Central memory CD8-positive, alpha-beta T cell (primary cell): ENCODE data around the gene CTNNBL1.
"Not testable (repeated sequence)": the region's sequence is repeated elsewhere in the genome, so short reads cannot be mapped to it uniquely, and the experiment has no call there.

Source experiments
- ATAC-seq: fragments of 150-1000 bp; cut with Tn5 transposase; replicated peaks from 2 replicates; pipeline ENCODE4 v1.10.0; 2022; ENCODE audit warnings: mild to moderate bottlenecking, moderate FRiP score, moderate number of reproducible peaks; ENCODE audit not compliant: poor library complexity, severe bottlenecking; ENCODE audit errors: extremely low read depth
- DNase-seq, 2 donors: peaks; one replicate each; pipeline ENCODE4 v3.0.0; 2021; ENCODE audit warnings: low spot score in 2 of 2
- H3K27ac Mint-ChIP-seq: one replicate; pipeline ENCODE4 v1.8.0; 2022; ENCODE audit warnings: low read depth, mild to moderate bottlenecking, moderate library complexity, mixed read lengths
- H3K27me3 Mint-ChIP-seq: one replicate; pipeline ENCODE4 v1.8.0; 2022; ENCODE audit warnings: mixed read lengths
- H3K36me3 Mint-ChIP-seq: one replicate; pipeline ENCODE4 v1.8.0; 2022; ENCODE audit warnings: mild to moderate bottlenecking, moderate library complexity, mixed read lengths; ENCODE audit not compliant: insufficient read depth
- H3K4me1 Mint-ChIP-seq: one replicate; pipeline ENCODE4 v1.8.0; 2022; ENCODE audit warnings: mixed read lengths
- H3K4me3 Mint-ChIP-seq: one replicate; pipeline ENCODE4 v1.8.0; 2022; ENCODE audit warnings: mild to moderate bottlenecking, moderate library complexity, mixed read lengths
- H3K9me3 Mint-ChIP-seq: one replicate; pipeline ENCODE4 v1.8.0; 2022; ENCODE audit warnings: mixed read lengths

The CTNNBL1 gene

DNA sequence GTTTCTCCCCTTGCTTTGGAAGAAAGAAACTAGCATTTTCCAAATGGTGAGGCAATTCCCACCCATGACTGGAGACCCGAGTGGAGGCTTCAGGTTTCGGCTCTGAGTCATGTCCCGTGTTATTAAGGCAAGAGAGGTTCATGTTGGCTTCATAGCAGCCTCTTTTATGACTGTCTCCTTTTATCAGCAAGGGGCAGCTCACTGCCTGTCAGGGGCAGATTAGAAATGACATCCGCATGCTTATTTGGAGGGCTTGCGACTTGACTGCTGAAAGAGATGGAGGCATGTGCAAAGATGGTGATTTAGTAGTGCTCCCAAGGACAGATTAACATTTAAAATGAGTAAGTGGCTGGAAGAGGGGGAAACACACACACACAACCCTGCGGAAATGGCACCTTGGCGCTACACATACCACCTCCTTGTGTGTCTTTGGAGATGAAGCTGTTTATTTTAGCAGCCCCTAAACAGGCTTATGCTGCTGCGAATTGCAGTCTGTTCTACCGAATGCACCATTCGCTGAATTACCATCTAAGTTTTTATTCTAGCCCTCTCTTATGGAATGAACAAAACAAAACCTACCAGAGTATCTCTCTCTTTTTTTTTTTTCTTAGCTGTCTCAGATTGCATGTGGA lies 157.0 kb downstream of the CTNNBL1 start:
- Mint-ChIP-seq H3K27ac (no peak overlapping the region), H3K9me3 (no peaks in the 10 kb centered on the region), H3K27me3 (no peaks in the 10 kb centered on the region), H3K36me3 (peaks cover 20% of the 10 kb centered on the region), H3K4me3 (no peak overlapping the region), H3K4me1 (no peaks in the 10 kb centered on the region)
- DNase-seq: no peak
- ATAC-seq: no peak

DNA sequence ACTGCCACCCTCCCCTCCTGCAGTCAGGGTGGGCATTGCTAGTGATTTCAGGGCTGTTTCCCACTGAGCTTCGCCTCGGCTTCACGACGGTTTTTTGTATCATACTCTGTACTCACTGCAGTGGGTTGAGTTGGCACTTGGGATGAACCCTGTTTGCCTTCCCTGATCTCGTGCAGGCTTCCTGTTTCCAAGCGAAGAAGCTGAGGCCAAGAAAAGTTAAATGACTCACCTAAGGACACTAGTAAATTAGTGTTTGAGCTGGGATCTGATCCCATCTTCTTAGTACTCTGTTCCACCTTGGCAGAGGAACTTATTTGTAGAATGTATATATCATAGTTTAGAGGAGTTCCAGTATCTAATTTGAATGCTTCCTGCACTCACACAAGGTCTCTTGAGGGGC lies 158.8 kb downstream of the CTNNBL1 start:
- no peak for ATAC-seq
- no peak for DNase-seq

DNA sequence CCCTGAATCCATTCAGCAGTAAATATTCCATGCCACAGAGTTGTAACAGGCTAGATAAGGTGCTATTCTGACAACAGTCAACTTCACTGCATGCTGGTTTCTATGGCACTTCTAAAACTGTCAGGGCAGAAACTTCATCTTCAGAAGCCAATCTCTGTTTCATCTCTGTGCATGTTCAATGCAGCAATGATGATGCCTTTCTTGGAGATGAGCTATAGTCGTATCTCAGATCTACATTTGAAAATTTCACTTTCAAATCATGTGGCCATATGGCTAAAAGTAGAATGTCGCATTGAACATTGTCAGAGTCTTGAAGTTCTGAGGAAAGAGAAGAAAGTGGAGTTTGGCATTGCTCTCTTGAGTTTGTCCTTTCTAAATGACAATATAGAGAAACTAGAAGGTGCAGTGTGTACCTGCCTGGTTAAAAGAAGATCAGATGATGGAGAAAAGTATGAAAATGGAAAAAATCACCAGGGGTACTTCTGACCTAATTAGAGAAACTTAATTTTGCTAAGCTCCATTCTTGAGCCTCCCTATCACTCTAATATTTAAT lies 160.1 kb downstream of the CTNNBL1 start:
- H3K4me1 Mint-ChIP-seq: no peaks in the 10 kb centered on the region
- H3K9me3 Mint-ChIP-seq: no peaks in the 10 kb centered on the region
- H3K27ac Mint-ChIP-seq: no peak overlapping the region
- ATAC-seq (no peak), DNase-seq (no peak)
- peaks cover 12% of the 10 kb centered on the region for H3K36me3 Mint-ChIP-seq
- no peaks in the 10 kb centered on the region for H3K27me3 Mint-ChIP-seq
- H3K4me3 Mint-ChIP-seq: no peak overlapping the region

More for the DNA sequence above, 158.8 kb downstream of the CTNNBL1 start:
- Mint-ChIP-seq H3K9me3 (no peaks in the 10 kb centered on the region), H3K4me3 (no peak overlapping the region), H3K27ac (no peak overlapping the region), H3K27me3 (no peaks in the 10 kb centered on the region), H3K4me1 (no peaks in the 10 kb centered on the region), H3K36me3 (peaks cover 16% of the 10 kb centered on the region)

DNA sequence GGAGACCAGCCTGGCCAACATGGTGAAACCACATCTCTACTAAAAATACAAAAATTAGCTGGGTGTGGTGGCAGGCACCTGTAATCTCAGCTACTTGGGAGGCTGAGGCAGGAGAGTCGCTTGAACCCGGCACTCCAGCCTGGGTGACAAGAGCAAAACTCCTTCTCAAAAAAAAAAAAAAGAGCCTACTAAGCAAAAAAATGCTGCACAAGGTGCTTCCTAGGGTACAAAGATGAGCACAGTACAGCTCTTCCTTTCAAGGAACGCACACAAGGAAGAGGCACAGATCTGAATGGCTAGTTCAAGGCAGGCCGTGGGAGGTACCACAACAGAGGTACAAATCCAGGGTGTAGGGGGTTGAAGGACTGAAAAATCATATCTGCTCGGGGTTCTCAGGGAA lies 162.2 kb downstream of the CTNNBL1 start:
- not testable (repeated sequence) for H3K27me3 Mint-ChIP-seq, H3K4me3 Mint-ChIP-seq, H3K9me3 Mint-ChIP-seq, H3K27ac Mint-ChIP-seq, H3K4me1 Mint-ChIP-seq, DNase-seq, ATAC-seq
- peaks cover 12% of the 10 kb centered on the region for H3K36me3 Mint-ChIP-seq

DNA sequence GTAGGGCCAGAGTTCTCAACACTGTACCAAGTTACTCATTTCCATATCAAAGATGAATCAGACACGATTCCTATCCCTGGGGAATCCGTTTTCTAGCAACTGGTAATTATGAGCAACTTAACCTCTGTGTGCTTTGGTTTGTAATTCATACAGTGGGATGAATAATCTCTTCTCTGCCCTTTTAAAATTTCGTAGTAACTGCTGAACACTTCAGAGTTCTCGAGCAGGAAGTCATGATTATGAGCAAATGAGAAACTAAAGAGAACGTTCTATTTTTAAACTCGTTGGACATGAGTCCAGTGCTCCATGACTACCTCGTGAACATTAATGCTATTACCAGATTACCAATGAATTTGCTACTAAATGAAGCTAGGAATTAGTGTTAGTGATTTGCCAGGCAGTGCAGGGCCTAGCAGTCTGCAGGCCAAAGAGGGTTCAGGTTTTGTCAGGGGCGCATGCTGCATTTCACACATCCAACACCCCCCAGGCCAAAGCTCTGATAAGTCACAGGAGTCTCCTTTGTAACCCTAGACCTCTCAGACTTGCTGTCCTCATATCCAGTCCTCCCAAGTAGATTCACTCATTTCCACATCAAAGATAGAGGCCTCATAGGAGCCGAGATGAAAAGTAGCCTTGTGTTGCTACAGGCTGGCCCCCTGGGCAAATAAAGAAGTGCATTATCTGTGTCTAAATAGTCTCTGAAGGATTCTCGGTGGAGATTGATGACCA lies 163.3 kb downstream of the CTNNBL1 start:
- ATAC-seq: no peak
- DNase-seq: no peak
- Mint-ChIP-seq H3K9me3 (no peaks in the 10 kb centered on the region), H3K27me3 (no peaks in the 10 kb centered on the region), H3K27ac (no peak overlapping the region), H3K4me1 (no peaks in the 10 kb centered on the region), H3K36me3 (peaks cover 12% of the 10 kb centered on the region), H3K4me3 (no peak overlapping the region)

DNA sequence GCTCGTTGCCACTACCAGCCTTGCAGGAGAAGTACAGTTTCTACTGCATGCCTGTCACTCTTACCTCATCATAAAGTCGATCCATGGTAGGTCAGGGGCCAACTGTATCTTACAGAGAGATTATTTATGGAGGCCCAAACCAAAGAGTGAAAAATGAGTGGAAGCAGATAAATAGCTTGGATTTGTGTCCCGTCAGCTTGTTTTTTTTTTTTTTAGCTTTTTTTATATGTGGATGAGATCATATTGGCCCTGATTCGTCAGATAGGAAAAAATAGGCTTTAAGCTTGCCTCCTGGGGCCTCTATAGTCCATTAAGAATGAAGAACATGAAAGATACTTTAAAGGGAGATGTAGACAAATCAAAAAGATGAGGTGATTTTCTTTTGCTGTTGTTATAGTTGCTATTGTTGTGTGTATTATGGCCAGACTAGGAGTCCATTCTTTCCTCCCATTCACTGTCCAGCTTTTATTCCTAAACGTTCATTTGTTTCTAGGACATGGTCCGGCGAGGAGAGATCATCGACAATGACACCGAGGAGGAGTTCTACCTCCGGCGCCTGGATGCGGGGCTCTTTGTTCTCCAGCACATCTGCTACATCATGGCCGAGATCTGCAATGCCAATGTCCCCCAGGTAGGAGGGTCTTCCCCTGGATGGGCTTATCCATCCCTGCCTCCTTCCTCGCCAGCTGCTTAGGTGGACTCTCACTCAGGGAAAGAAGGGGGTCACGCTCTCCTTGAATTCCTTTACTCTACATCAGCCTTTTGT lies 165.8 kb downstream of the CTNNBL1 start:
- ATAC-seq: no peak
- DNase-seq: no peak
- Mint-ChIP-seq H3K27ac (no peak overlapping the region), H3K4me1 (no peaks in the 10 kb centered on the region), H3K27me3 (no peaks in the 10 kb centered on the region), H3K36me3 (peaks cover 14% of the 10 kb centered on the region), H3K9me3 (no peaks in the 10 kb centered on the region), H3K4me3 (no peak overlapping the region)

DNA sequence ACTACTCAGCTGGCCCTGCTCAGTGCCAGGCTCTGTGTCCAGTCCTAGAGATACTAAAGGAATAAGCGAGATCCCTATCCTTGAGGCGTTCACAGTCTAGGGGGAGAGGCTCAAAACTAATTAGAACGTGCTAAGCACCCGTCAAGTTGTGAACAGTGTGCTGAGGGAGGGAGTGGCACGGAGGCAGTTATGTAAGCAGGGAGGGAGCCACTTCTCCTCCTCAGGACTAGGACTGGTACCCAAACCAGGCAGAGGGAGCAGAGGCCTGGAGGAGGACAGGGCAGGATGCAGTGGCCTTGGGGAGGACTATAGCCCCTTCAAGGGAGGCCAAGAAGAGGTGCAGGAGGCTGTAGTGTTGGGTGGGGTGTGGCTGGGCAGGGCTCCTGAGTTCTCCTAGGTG lies 169.5 kb downstream of the CTNNBL1 start:
- DNase-seq (no peak), ATAC-seq (no peak)
- Mint-ChIP-seq H3K27ac (no peak overlapping the region), H3K9me3 (no peaks in the 10 kb centered on the region), H3K27me3 (no peaks in the 10 kb centered on the region), H3K36me3 (peaks cover 13% of the 10 kb centered on the region), H3K4me1 (no peaks in the 10 kb centered on the region), H3K4me3 (no peak overlapping the region)

DNA sequence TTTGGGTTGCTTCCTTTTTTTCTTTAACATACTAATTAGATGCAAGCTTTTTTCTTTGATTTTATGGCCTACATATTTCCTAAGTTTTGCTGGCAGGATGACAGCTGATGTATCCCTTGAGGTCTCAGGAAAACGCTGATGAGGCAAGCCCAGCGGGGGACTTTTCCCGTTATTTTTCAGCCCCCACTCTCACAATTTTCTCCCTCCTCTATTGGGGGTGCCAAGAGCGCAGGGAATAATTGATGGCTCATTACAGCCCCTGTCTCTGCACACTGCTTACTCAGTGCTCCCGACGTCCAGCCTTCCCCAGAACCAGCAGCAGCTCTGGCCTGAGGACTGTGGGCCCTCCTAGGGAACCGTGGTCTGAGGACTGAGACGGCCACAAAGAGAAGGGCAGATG lies 170.5 kb downstream of the CTNNBL1 start:
- Mint-ChIP-seq H3K9me3 (no peaks in the 10 kb centered on the region), H3K27ac (no peak overlapping the region), H3K36me3 (peaks cover 12% of the 10 kb centered on the region), H3K4me1 (no peaks in the 10 kb centered on the region), H3K27me3 (no peaks in the 10 kb centered on the region), H3K4me3 (no peak overlapping the region)
- no peak for ATAC-seq
- DNase-seq: no peak

DNA sequence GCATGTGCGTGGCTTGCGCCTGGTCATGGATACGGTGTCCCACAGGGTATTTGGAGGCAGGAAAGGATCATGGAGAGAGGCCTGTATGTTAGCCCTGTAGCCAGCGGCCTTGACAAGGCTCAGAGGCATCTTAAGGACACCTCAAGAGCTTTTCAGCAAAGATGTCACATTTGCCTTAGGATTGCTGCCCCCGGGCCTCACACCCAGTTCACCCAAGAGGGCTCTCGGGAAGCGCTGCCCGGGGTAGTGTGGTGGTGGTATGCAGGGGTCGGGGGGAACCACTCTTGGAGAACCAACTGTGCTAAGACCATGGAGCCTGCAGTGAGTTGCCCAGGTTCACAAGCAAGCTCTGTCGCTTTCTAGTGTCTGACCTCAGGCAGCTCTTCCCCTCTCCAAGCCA lies 172.2 kb downstream of the CTNNBL1 start:
- Mint-ChIP-seq H3K36me3 (peaks cover 16% of the 10 kb centered on the region), H3K27ac (no peak overlapping the region), H3K27me3 (no peaks in the 10 kb centered on the region), H3K4me3 (no peak overlapping the region), H3K4me1 (no peaks in the 10 kb centered on the region), H3K9me3 (no peaks in the 10 kb centered on the region)
- DNase-seq (no peak), ATAC-seq (no peak)

DNA sequence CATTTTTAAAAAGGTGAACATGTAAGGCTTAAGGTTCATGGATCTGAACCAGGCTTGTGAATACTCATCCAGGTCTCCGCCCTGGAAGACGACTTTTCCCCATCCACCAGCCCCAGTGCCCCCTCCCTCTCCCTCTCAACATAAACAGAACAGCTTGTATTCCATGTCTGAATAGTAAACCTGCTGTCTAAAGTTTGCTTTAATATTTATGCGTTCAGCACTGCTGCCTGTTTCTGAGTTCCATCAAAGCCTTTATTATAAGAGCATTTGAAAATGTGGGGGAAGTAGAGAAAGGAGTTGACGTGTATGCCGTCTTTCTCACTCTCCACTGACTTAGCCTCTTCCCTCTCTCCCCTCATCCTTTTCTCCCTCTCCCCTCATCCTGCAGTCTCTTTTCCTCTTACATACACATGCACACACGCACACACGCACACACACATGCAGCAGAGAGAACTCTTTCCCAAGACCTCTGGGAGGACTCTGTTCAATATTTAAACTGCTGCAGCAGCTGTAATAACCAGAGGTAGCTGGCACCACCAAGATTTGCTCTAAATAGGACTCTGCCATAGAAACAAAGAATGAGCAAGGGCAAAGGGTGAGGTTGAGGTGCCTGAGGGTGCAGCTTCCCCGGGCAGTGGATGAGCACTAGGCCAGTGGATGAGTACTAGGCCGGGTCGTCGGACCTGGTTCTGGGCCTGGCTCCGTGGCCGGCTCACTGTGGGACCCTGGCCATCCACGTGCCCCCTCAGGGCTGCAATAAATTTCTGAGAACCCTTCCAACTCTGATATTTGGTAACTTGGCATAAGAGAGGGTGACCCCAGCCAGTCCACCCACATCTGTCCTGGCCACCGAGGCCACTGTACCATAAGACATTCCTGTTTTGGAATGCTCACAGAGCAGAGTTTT lies 173.7 kb downstream of the CTNNBL1 start:
- no peak for DNase-seq
- Mint-ChIP-seq H3K27me3 (no peaks in the 10 kb centered on the region), H3K4me3 (no peak overlapping the region), H3K9me3 (no peaks in the 10 kb centered on the region), H3K27ac (no peak overlapping the region), H3K36me3 (peaks cover 14% of the 10 kb centered on the region), H3K4me1 (no peaks in the 10 kb centered on the region)
- ATAC-seq: no peak

DNA sequence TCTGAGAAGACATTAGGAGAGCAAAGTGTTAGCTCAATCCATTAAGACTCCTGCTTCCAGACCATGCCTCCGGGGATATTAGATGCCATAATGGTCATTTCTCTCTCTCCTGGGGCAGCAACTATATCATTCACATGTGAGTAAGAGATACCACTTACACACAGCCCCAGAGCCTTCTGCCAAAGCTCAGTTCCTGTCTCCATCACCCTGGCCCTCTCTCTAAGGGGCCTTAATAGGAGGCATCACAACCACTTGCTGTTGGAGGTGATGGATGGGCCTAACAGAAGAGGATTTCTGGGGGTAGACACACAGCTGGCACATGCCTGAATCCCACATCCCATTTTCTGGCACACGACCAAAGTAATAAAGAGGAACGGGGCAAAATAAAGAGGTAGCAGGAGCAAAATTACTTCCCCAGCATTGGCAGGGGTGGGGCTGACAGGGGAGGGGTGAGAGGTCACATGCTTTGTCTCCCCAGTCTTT lies 175.1 kb downstream of the CTNNBL1 start:
- H3K4me3 Mint-ChIP-seq: no peak overlapping the region
- H3K4me1 Mint-ChIP-seq: no peaks in the 10 kb centered on the region
- H3K9me3 Mint-ChIP-seq: no peaks in the 10 kb centered on the region
- peaks cover 11% of the 10 kb centered on the region for H3K36me3 Mint-ChIP-seq
- DNase-seq (no peak), ATAC-seq (no peak)
- no peaks in the 10 kb centered on the region for H3K27me3 Mint-ChIP-seq
- no peak overlapping the region for H3K27ac Mint-ChIP-seq

DNA sequence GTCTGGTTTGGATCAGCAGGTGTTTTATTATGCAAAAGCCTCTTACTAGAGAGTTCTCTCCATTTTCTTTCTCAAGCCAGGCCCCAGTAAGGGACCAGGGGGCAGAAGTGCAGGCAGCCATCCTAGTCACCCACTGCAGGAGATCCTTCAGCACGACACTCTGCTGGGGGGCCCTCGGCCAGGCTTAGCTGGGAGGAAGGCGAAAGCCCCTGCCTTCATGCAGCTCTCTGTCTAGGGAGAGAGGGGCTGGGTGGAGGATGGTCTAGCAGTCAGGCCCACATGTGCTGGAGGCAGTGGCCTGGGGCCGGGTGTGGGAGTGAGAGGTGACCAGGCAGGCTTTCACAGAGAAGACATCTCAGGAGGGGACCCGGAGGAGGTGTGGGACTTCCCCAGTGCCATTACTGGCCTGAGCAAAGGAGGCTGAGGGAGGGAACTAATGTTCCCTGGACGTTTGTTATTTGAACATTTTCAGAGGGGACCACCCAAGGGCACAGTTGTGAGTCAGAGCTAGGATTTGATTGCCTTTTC lies 175.6 kb downstream of the CTNNBL1 start:
- ATAC-seq (no peak), DNase-seq (no peak)
- no peaks in the 10 kb centered on the region for H3K27me3 Mint-ChIP-seq
- peaks cover 11% of the 10 kb centered on the region for H3K36me3 Mint-ChIP-seq
- H3K4me3 Mint-ChIP-seq: no peak overlapping the region
- H3K4me1 Mint-ChIP-seq: no peaks in the 10 kb centered on the region
- no peaks in the 10 kb centered on the region for H3K9me3 Mint-ChIP-seq
- no peak overlapping the region for H3K27ac Mint-ChIP-seq
